Thyroid gland (tissue), 4 donors: ENCODE measurements around the gene WDFY2.

ENCODE experiments used
- POLR2A ChIP-seq, 2 donors: fragments of 450-650 bp; IDR thresholded peaks; one replicate each; pipeline ENCODE4 v1.6.1; 2017; ENCODE audit warnings: antibody characterized with exemption in 2 of 2, mild to moderate bottlenecking in 2 of 2, moderate library complexity in 1 of 2
- TF ChIP-seq, protein P1 (sequence below), 6 experiments: fragments of 200-600 bp in 3 of 6; fragments of 450-650 bp in 3 of 6; sonication (generic) in 3 of 6; IDR thresholded peaks; one replicate each; pipeline ENCODE4 v1.5.1; 2016 to 2019; ENCODE audit warnings: antibody characterized with exemption in 6 of 6, mild to moderate bottlenecking in 2 of 6, inconsistent platforms in 1 of 6, moderate library complexity in 1 of 6

- TF ChIP-seq, protein P1, sequence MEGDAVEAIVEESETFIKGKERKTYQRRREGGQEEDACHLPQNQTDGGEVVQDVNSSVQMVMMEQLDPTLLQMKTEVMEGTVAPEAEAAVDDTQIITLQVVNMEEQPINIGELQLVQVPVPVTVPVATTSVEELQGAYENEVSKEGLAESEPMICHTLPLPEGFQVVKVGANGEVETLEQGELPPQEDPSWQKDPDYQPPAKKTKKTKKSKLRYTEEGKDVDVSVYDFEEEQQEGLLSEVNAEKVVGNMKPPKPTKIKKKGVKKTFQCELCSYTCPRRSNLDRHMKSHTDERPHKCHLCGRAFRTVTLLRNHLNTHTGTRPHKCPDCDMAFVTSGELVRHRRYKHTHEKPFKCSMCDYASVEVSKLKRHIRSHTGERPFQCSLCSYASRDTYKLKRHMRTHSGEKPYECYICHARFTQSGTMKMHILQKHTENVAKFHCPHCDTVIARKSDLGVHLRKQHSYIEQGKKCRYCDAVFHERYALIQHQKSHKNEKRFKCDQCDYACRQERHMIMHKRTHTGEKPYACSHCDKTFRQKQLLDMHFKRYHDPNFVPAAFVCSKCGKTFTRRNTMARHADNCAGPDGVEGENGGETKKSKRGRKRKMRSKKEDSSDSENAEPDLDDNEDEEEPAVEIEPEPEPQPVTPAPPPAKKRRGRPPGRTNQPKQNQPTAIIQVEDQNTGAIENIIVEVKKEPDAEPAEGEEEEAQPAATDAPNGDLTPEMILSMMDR (IDR thresholded peaks at IDR 0.05) = no peak
- no peak for TF ChIP-seq POLR2A (IDR thresholded peaks at IDR 0.05)
These were observed 41.7 kb upstream of the WDFY2 start for GRCh38 chr13:51542346-51543242.
